Measurements from ENCODE around the gene SNRPA1.

- TF ChIP-seq GATAD2A (CRISPR knock-in tag; IDR thresholded peaks at IDR 0.05) (no peak), RCOR2 (CRISPR knock-in tag; IDR thresholded peaks at IDR 0.05) (no peak), PBX3 (CRISPR knock-in tag; IDR thresholded peaks at IDR 0.05; ENCODE audit: borderline replicate concordance) (no peak), MYC (CRISPR knock-in tag; IDR thresholded peaks at IDR 0.05; ENCODE audit: borderline replicate concordance) (peak; percentile 74; the same call in 1 of the 2 replicates), NFYC (CRISPR knock-in tag; IDR thresholded peaks at IDR 0.05) (no peak), ZSCAN9 (CRISPR knock-in tag; IDR thresholded peaks at IDR 0.05; ENCODE audit: borderline replicate concordance) (no peak), RAD21 (CRISPR knock-in tag; IDR thresholded peaks at IDR 0.05) (no peak), ZFP41 (CRISPR knock-in tag; IDR thresholded peaks at IDR 0.05; ENCODE audit: borderline replicate concordance) (no peak), CTCF (CRISPR knock-in tag; IDR thresholded peaks at IDR 0.05) (peak; percentile 63)
These were observed 25.4 kb downstream of the SNRPA1 start for GRCh38 chr15:101269479-101270223.

All from HepG2 (cell line).